Right ventricle myocardium inferior (tissue), 1 donor: ENCODE data around the gene SLC22A6. TPM values are rescaled to one million over a fixed set of nuclear protein-coding genes. Genes with fewer than 3 reads are reported as not detected.

Experiments
- ATAC-seq: fragments of 200-7000 bp; cut with Tn5 transposase; one replicate; pipeline ENCODE4 v1.9.1; 2020; ENCODE audit warnings: mild to moderate bottlenecking, moderate library complexity
- DNase-seq: peaks from one replicate; pipeline ENCODE4 v3.0.0; 2021; ENCODE audit errors: missing footprints
- intact Hi-C: fragments of 100-400 bp; cut with DNase I; formaldehyde crosslinking; loops from one replicate; pipeline ENCODE4 v1.11.0; 2022
- total RNA-seq: library from RNA; stranded (reverse); fragmentation: NEBNext Ultra II Directional; extraction: Animal tissue kit (Norgen Biotek cat#: 25700); gene quantifications from one replicate; pipeline ENCODE4 v1.2.1, GENCODE V29; 2021
- donor health status: DM: no; HTN: yes; CAD: no; lungs with severe emphysema.

SLC22A6 gene
- total RNA-seq, 1 donor from 2014 or later, result not detected

DNA sequence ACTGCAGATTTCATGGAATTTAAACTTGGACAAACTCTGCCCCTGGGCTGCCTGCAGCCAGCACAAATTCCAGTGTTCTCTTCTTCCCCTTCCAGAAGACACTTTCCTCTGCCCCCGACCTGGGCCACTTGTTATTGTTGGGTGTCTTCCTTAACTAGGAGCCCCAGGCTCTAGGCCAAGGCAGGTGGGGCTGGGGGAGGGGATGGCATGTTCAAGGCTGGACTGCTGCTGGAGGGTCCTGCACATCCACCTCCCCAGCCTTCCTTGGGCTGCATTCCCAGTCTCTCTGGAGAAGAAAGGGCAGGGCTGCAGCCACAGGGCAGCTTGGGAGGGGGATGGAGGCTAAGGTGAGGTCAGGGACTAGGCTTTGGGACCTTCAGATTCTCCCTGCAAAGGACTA is 11.5 kb upstream of the SLC22A6 start:
- intact Hi-C loops, result no loop called here
- no peak for ATAC-seq
- DNase-seq, result no peak

DNA sequence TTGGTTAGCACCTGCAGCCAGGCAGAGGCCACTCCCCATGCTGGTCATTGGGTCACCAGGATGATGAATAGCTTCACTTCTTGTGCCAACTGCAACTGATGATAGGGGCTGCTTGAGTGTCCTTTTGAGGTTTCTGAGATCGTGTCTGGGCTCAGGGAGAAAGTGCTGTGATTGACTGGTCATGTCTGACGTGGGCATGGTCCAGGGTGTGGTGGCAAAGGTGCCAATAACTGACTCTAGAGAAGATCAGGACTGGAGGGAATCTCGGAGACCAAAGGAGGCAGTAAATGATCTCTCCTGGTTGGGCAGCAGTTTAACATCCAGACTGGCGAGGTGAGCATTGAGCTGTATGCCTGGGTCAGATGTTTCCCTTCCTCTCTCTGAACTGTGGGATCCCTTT is 10.0 kb upstream of the SLC22A6 start:
- no peak for ATAC-seq
- intact Hi-C loops, result no loop called here

DNA sequence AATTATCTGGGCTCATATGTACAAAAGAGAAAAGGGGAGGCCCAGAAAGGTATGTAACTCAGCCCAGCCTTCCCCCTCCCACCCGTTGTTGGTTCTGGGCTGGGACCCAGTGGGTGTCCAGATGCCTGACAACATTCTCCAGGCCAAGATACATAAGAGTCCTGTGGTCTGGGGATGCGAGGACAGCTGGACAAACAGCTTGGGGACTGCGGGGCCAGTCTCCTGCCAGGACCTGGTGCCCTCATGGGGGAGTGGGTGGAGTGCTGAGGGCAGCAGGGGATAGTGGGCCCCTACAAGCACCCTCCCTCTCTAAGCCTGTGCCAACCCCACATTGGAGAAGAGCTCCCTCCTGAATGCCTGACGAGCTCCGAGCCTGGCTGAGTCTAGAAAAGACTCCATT is 3.5 kb upstream of the SLC22A6 start:
- no peak for DNase-seq
- ATAC-seq, result no peak
- intact Hi-C loops, result no loop called here

More for the DNA sequence above, 10.0 kb upstream of the SLC22A6 start:
- no peak for DNase-seq

DNA sequence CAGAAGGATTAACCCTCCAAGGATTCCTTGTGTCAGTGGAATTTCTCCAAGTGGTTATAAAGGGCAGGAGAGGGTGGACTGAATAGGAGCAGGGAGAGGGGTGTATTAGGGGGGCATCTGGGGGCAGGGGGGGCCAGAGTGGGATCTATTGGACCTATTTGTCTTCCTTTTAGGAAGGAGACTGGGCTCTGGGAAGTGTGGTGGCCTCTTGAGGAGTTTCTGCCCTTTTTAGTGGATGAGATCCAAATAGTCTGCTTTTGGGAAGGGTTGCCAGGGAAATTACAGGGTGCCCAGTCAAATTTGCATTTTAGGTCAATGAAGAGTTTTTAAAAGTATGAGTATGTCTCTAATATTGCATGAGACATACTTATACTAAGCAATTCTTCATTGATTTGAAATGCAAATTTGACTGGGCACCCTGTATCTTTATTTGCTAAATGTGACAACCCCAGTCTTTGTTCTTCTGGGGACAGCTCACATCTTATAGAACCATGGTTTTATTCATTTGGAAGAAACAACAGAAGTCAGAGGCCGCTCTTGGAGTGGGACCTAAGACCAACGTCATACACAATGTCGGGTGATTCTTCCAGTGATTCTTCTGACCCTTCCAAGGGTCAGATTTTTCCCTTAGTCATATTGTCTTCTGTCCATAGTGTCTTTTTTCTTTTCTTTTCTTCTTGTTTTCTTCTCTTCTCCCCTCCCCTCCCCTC is 429 bp upstream of the SLC22A6 start:
- intact Hi-C loops, result no loop called here
- DNase-seq (no peak), ATAC-seq (no peak)

DNA sequence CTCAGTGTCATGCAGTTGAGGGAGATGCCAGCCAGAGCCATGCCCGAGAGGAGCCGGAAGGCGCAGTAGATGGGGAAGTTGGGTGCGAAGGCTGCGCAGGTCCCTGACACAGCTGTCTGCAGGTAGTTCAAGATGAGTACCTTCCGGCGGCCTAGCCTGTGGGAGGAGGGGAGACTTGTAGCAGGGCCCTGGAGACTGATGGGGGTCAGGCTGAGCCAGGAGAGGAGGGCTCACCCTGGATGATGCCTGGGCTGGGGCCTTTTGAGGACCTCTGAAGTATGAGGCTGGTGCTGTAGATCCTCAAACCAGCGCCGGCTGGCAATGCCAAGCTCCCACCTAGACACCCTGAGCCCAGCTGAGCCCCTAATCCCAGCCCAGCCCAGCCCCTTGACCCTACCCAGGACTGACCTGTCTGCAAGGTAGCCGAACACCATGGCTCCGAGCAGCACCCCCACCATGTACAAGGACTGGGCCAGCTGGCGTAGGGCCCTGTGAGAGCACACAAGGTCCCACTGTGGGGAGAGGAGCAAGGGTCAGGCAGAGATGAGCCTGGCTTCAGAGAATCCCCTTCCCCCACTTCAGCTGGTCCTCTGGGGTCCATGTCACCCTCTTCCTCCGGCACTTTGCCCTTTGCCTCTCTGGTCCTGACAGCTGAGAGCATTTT is 1.1 kb downstream of the SLC22A6 start:
- no peak for DNase-seq
- no peak for ATAC-seq
- intact Hi-C loops, result no loop called here

DNA sequence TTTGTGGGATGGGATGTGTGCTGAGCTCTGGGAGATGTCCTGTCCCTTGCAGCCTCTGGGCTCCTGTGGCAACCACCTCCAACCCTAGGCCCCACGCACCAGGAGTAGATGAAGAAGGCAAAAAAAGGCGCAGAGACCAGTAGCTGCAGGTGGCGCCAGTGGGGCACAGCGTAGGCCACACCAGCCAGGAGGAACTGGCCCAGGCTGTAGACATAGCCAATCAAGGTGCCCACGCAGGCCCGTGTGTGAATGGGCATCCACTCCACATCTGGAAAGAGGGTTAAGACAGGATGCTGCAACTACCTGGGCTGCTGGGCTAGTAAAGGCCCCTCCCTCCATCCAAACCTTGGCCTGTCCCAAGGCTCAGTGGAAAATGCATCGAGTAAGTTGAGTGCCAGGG is 3.0 kb downstream of the SLC22A6 start:
- DNase-seq (no peak), ATAC-seq (no peak)
- intact Hi-C loops, result no loop called here

DNA sequence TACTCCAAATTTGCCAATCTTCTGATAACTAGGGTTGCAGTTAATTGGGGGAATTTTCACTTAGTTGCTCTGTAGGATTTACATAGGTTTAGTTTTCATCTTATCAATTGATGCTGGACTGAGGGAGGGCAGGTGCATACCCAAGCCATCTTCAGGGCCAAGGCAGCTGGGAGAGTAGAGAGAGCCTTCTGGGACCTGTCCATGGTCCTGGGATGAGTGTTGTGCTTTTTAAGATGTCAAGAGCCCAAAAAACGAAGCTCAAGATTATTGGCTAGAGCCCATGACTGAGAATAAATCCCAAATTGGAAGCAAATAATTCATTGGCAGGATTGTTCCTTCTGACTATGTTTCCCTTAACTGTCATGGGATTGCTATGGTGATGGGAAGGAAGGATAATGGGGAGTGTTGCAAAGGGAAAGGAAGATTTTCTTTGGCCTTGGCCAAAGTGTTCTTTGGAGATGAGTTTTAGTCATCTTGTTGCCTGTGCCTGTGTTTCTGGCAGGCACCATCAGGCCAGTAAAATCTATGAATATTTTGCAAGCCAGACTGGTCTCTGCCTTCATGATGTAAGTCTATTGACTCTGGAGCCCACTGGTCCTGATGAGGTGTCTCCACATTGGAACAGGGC is 4.5 kb downstream of the SLC22A6 start:
- intact Hi-C loops, result no loop called here
- ATAC-seq, result no peak
- DNase-seq, result no peak

DNA sequence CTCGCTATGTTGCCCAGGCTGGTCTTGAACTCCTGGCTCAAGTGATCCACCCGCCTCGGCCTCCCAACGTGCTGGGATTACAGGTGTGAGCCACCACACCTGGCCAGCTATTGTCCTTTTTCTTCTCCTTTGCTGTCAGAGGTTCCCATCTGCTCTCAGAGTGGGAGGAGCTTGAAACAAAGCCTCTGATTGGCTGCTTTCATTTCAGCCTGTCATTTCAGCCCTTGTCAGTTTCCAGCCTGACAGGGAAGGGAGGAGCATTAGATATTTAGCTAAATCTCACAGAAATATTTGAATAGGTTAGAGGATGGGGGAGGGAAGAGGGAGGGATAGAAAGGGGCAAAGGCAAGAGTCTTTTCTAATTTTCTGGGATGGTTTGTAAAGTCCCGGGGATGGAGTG is 8.7 kb downstream of the SLC22A6 start:
- intact Hi-C loops, result no loop called here
- ATAC-seq (no peak), DNase-seq (no peak)

DNA sequence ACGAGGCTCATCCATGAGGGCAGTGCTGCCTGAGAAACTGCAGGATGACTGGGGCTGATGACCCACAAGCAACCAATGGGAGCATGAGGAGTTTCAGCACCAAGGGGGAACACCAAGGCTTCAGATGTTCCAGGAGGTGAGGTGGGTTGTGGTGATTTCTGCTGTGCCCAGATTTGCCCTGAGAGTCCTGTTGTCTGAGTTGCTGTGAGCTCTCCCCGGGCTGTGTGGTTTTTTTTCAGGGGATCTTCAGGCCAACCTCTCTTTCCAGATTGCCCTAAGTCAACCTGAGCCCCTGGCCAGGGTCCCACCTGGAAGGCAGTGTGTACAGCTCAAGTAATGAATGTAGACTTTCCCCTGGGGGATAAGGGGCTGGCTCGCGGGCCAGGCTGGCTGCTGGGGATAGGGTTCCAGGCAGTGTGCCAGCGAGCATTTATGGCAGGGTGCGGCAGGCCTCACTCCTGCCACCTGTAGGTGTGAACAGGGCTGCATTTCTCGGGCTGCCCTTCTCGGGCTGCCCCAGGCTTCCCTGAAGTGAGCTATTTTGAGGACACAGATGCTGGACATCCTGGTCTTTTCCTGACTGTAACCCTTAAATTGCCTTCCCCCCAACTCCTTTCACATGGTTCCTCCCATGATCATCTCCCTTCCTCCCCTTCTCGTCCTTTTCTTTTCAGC is 9.8 kb downstream of the SLC22A6 start:
- ATAC-seq (peak; percentile 70), DNase-seq (peak; percentile 83)
- intact Hi-C loops, result loop anchor here (2.0 kb wide), 1 partner anchor 66 kb away; no protein-coding TSS in a partner anchor

DNA sequence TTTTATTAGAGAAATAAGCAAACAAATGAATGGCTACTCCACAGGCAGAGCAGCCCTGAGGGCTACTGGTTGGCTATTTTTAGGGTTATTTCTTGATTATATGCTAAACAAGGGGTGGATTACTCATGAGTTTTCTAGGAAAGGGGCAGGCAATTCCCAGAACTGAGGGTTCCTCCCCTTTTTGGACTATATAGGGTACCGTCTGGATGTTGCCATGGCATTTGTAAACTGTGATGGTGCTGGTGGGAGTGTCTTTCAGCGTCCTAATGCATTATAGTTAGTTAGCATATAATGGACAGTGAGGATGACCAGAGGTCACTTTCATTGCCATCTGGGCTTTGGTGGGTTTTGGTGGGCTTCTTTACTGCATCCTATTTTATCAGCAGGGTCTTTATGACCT is 19.2 kb downstream of the SLC22A6 start:
- intact Hi-C loops, result no loop called here
- DNase-seq (no peak), ATAC-seq (no peak)

DNA sequence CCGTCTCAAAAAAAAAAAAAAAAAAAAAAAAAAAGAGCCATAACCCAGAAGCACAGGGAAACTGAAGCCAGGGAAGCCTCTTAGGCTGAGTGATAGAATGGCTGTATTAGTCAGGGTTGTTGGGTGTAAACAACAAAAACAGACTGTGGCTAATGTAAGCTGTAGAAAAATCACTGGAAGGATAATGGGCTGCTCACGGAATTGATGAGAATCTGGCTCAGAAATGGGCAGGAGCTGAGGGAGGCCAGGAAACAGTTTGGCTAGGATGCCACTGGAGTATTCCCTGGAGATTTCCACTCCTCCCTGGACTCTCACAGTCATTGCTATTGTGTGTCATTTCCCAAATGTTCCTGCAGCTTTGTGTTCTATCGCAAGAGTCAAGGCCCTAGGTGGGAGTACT is 22.4 kb downstream of the SLC22A6 start:
- no peak for DNase-seq
- ATAC-seq, result no peak
- intact Hi-C loops, result no loop called here

DNA sequence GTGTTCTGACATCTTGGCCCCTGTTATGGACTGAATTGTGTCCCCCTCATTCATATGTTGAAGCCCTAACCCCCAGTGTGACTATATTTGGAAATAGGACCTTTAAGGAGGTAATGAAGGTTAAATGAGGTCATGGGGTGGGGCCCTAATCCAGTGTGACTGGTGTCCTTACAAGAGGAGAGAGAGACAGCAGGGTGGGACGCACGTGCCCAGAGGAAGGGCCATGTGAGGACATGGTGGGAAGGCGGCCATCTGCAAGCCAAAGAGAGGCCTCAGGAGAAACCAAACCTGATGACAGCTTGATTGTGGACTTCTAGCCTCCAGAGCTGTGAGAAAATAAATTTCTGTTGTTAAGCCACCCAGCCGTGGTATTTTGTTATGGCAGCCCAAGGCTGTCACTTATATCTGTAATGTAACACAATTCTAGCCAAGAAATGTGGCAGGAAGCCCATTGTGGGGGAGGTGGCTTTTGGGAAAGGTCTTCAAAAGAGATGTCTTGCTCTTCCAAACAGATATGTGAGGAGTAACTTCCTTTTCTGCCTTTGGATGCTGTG is 23.7 kb downstream of the SLC22A6 start:
- intact Hi-C loops, result no loop called here
- DNase-seq, result no peak
- no peak for ATAC-seq

DNA sequence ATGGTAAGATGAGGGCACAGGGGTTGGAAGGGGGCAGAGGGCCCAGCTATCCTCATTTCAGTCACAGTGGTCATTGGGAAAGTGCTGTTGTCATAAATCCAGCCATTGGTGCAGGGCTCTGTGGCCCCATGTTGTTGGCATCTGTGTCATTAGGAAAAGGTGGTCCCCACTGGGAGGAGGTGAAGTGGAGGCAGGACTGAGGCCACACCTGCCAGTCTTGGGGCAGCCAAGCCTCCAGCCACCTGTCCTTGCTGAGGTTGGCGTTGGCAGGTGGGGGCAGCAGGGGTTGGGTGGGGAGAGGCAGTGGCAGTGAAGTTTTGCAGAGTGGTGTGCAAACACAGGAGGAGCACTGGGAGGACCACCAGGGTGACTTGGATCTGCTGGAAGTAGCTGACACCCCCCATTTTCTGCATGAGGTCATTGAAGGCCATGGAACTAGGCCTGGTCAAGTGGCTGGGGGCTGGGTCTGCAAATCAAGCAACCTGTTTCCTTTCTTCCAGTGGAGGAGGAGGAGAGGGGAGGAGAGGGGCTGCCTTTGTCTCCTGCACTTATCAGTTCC is 25.3 kb downstream of the SLC22A6 start:
- intact Hi-C loops, result no loop called here
- DNase-seq, result no peak
- ATAC-seq, result no peak

DNA sequence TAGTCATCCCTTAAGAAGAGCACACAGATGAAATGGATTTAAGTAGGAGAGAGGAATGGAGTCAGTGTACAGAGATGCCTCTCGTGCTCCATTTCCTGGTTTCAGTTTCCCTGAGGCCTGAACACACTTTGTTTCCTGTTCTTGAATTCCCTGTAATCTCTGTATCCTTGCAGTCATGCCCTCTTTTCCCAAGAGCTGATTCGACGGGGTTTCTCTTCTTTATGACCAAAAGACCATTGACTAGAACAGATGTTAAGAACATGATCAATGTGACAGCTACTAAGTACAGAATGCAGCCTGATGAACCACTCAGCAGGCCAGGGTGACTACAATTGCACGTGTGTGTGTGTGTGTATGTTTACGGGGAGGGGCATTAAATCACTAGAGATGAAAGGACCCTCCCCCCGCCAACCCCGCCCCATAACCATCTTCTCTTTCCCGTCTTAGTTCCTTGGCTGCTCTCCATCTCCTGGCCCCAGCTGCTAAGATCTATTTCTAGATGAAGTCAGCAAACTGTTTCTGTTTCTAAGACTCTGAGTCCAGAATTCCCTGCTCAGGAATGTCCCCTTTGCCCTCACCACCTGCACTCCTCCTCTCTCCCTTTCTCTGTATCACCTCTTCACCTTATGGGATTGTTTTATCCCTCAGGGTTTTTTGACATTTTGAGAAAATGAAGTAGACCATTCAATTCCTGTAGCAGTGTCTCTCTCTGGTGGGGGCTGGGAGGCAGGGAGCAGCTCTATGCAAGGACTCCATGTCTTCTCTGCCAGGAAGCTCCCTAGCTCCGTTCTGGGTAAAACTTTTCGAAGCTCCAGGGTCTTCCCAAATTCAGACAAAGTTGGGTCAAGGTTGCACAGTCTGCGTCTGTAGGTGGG is 26.0 kb downstream of the SLC22A6 start:
- no peak for DNase-seq
- ATAC-seq, result no peak
- intact Hi-C loops, result no loop called here

DNA sequence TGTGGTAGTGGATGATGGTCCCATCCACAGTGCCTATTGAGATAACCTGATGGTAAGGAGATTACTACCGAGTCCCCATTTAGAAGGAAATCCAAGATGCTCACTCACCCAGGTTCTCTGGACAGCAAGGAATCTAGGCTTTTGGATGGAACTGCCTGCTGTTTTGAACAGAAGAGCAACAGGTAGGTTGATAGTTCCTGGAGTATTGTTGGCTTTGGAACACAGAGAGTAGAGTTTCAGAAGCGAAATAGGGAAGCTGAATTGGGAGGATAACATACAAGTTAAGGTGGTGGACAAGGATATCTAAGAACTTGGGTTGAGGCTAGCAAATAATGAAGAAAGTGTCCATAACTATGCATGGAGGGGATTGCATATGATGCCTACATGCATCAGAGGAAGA is 27.6 kb downstream of the SLC22A6 start:
- ATAC-seq (no peak), DNase-seq (no peak)

DNA sequence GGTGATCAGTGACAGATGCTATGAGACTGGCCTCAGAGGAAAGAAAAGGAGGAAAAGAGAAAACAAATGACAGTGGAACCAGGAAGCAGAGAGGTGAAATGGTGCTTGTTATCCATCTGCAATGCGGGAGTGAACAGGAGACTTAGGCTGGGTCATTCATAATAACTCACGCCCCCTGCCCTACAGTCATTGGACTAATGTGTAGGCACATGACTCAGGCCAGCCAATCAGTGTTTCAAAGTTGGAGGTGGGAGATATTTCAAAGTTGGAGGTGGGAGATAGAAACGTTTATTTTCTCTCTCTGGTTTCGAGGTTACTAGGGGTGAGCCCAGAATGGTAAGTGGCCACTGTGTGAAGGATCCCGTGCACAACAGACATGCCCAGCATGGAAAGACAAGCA is 30.3 kb downstream of the SLC22A6 start:
- intact Hi-C loops, result no loop called here
- no peak for DNase-seq
- no peak for ATAC-seq

More for the DNA sequence above, 27.6 kb downstream of the SLC22A6 start:
- intact Hi-C loops, result no loop called here

DNA sequence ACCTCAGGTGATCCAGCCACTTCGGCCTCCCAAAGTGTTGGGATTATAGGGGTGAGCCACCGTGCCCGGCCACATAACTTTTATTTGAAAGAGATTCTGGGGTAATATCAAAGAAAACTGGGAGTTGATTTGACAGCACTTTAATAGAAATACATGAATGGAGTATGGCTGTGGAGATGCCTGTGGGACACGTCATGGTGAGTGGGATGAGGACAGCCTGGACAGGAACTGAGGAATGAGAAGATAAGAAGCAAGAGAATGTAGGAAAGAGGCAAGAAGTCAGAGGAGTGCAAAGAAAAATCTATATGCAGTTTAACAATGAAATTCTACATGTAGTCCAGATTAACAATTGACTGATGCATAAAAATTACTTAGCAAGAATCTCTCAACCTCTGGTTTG is 31.0 kb downstream of the SLC22A6 start:
- ATAC-seq (no peak), DNase-seq (no peak)
- intact Hi-C loops, result no loop called here

DNA sequence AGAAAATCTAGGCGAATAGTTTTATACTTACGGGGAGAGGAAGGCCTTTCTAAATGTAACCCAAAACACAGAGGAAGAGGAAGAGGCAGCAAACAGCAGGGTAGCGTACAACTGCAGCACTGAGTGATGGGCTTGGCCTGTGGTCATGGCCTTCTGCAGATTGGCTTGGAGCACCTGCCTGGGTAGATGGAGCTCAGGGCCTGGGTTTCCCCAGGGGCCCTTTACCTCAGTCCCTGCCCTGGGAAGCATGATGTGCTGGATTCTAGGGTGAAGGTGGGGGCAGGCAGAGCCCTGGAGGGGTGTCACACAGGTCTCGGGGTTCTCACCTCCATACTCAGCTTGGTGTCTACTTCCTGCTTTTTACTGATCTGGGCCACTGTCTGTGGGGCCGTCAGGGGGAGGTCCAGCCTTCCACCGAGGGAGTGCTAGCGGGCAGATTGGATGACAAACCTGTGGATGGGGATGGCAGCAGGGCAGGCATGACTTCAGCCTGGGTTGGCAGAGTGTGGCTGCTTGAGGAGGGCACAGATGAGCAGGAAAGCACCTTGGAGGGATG is 35.9 kb downstream of the SLC22A6 start:
- DNase-seq (no peak), ATAC-seq (no peak)
- intact Hi-C loops, result no loop called here
